Prostate gland (tissue), 2 donors: Measurements from ENCODE around the gene CCNJL. TPM values are rescaled to one million over a fixed set of nuclear protein-coding genes. Genes with fewer than 3 reads are reported as not detected.

Source experiments
- DNase-seq: peaks from one replicate; pipeline ENCODE4 v3.0.0-alpha.2; 2019; ENCODE audit warnings: low spot score
- H3K27ac ChIP-seq, 2 donors: fragments of 200-600 bp; sonication (generic); 2 replicates each; pipeline ENCODE4 v1.5.1; 2017 to 2019
- H3K27me3 ChIP-seq: fragments of 200-600 bp; sonication (generic); replicated peaks from 2 replicates; pipeline ENCODE4 v1.5.1; 2019; ENCODE audit not compliant: insufficient read depth
- H3K36me3 ChIP-seq, 2 donors: fragments of 200-600 bp; sonication (generic); 1 replicate in 1 of 2; 2 replicates in 1 of 2; pipeline versions ENCODE4 v1.5.1 to v1.8.1; 2017 to 2019
- H3K4me1 ChIP-seq: fragments of 200-600 bp; sonication (generic); replicated peaks from 2 replicates; pipeline ENCODE4 v1.5.1; 2019
- H3K4me3 ChIP-seq, 2 donors: fragments of 200-600 bp; sonication (generic); 2 replicates each; pipeline ENCODE4 v1.5.1; 2017 to 2019
- H3K9me3 ChIP-seq: fragments of 200-600 bp; sonication (generic); 2 replicates; pipeline ENCODE4 v1.5.1; 2017
- POLR2A ChIP-seq: fragments of 450-650 bp; IDR thresholded peaks from one replicate; pipeline ENCODE4 v1.6.1; 2016; ENCODE audit warnings: antibody characterized with exemption, mild to moderate bottlenecking
- POLR2AphosphoS5 ChIP-seq: sonication (generic); formaldehyde crosslinking; IDR thresholded peaks from one replicate; pipeline ENCODE4 v1.6.1; 2017; ENCODE audit warnings: antibody characterized with exemption
- WGBS: methylation state at CpG from one replicate; pipeline ENCODE4 v1.1.5; 2018; 5-methylcytosine and 5-hydroxymethylcytosine counted together
- intact Hi-C: fragments of 100-400 bp; cut with DNase I; formaldehyde crosslinking; loops from one replicate; pipeline ENCODE4 v1.14.2; 2022
- total RNA-seq, 2 donors: library from RNA; depleted of rRNA; stranded (reverse); fragments of >200 nt; gene quantifications; one replicate each; pipeline ENCODE4 v1.1.0, GENCODE V29; 2016
- TF ChIP-seq, protein P1 (sequence below), 4 experiments: fragments of 200-600 bp in 2 of 4; fragments of 450-650 bp in 2 of 4; sonication (generic) in 2 of 4; IDR thresholded peaks; 1 replicate in 3 of 4; 2 replicates in 1 of 4; pipeline ENCODE4 v1.5.1; 2016 to 2019; ENCODE audit warnings: antibody characterized with exemption in 4 of 4, mild to moderate bottlenecking in 2 of 4, moderate library complexity in 2 of 4

The CCNJL gene
- total RNA-seq, 2 donors from 2014 or later: 4.1 to 26.7 TPM

DNA sequence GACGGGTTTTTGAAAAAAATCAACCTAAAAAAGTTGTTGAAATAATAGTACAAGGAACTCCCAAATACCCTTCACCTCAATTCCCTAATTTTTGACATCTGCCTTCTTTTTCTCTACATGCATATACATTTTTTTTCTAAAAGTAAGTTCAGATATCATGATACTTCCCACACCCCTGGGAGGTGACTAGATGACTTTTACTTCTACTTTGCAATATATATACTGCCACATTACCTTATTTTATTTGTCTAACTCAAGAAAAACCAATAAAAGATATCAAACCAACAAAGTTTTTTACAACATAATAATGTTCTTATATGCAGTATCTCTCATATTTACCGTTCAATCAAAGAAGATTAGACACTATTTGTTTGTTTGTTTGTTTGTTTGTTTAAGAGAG lies 31.1 kb downstream of the CCNJL start:
- TF ChIP-seq, protein P1, sequence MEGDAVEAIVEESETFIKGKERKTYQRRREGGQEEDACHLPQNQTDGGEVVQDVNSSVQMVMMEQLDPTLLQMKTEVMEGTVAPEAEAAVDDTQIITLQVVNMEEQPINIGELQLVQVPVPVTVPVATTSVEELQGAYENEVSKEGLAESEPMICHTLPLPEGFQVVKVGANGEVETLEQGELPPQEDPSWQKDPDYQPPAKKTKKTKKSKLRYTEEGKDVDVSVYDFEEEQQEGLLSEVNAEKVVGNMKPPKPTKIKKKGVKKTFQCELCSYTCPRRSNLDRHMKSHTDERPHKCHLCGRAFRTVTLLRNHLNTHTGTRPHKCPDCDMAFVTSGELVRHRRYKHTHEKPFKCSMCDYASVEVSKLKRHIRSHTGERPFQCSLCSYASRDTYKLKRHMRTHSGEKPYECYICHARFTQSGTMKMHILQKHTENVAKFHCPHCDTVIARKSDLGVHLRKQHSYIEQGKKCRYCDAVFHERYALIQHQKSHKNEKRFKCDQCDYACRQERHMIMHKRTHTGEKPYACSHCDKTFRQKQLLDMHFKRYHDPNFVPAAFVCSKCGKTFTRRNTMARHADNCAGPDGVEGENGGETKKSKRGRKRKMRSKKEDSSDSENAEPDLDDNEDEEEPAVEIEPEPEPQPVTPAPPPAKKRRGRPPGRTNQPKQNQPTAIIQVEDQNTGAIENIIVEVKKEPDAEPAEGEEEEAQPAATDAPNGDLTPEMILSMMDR (IDR thresholded peaks at IDR 0.05): no peak
- no peak for TF ChIP-seq POLR2A
- TF ChIP-seq POLR2AphosphoS5: no peak
- no peaks in the 10 kb centered on the region for H3K9me3 ChIP-seq
- H3K4me3 ChIP-seq: no peak overlapping the region
- intact Hi-C loops: no loop called here
- DNase-seq: no peak
- 71% methylated on average over 2 of the region's 2 CpGs for WGBS
- no peak overlapping the region for H3K27ac ChIP-seq
- H3K4me1 ChIP-seq: no peaks in the 10 kb centered on the region
- H3K27me3 ChIP-seq: no peaks in the 10 kb centered on the region
- no peaks in the 10 kb centered on the region for H3K36me3 ChIP-seq

DNA sequence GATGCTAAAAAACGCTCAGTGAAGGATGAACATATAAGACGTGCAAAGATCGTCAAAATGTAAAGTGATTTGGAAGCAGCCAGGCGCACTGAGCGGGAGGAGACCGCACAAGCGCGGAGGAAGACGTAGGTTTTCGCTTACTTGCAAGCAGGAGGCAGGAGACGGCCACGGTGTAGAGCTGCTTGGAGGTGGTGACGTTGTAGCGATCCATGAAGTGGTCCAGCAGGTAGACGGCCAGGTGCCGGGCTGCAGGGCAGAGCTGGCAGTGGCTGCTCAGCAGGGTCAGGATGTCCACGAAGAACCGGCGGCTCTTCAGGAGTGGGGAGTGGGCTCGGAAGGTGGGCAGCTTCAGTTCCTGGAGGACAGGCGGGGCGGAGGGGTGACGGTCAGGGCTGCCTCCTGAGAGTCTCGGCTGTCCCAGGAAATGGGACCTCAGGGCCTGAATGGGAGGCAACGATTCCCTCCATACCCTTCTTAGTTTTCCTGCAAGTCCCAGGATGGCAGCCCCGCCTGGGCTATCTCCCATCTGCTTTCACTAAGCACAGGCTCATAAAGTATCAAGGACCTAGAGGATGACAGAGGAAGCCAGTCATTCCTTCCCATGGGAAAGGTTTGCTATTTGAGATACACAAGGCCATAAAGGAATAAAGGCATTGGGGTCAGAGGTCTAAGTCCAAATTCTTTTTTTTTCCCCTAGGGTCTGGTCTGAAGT lies 31.8 kb downstream of the CCNJL start:
- H3K27me3 ChIP-seq: no peaks in the 10 kb centered on the region
- H3K9me3 ChIP-seq: no peaks in the 10 kb centered on the region
- H3K27ac ChIP-seq: no peak overlapping the region
- no peak for TF ChIP-seq POLR2AphosphoS5
- intact Hi-C loops: no loop called here
- H3K4me3 ChIP-seq: no peak overlapping the region
- no peaks in the 10 kb centered on the region for H3K4me1 ChIP-seq
- DNase-seq: no peak
- 92% methylated on average over 25 of the region's 26 CpGs for WGBS
- no peaks in the 10 kb centered on the region for H3K36me3 ChIP-seq

DNA sequence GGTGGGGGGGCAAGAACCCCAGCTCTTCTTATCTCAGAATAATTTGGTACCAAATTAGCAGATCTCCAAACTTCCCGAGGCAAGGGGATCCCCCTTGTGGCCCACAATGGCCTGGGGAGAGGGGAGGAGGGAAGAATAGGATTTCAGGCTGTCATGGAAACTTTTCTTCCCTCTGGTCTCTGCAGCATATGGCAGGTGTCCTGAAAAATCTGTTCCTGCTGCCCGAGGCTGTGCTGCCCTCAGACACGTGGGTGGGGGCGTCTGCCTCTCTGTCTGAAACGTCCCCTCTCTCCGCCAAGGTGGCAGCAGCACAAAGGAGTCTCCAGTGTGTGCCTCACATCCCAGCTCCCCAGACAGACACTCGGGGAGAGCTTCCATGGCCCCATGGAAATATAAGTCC lies 34.0 kb downstream of the CCNJL start:
- H3K9me3 ChIP-seq: no peaks in the 10 kb centered on the region
- intact Hi-C loops: no loop called here
- no peak overlapping the region for H3K4me3 ChIP-seq
- WGBS: 43% methylated on average over 7 of the region's 7 CpGs
- H3K4me1 ChIP-seq: no peaks in the 10 kb centered on the region
- H3K27me3 ChIP-seq: no peaks in the 10 kb centered on the region
- DNase-seq: no peak
- H3K36me3 ChIP-seq: no peaks in the 10 kb centered on the region
- H3K27ac ChIP-seq: no peak overlapping the region
- TF ChIP-seq POLR2AphosphoS5 (no peak), POLR2A (no peak)
- TF ChIP-seq, protein P1 (IDR thresholded peaks at IDR 0.05): no peak

DNA sequence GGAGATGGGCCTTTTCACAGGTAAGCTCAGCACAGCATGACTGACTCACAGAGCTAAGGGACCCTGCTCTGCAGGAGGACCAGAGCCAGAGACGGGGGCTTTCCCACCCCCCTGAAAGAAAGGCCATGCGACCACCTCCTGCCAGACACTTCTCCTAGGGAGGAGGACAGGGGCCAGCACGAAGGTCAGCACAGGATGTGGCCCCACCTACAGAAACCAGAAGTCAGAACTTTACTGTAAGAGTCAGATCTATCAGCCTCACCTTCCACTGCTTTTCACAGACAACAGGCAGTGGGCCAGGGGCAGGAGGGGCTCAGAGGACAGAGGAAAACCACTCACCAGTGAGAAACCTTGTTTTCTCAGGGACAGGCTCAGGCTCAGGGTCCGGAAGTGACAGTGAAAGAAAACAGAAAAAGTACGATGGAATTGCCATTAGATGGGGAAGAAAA lies 37.9 kb downstream of the CCNJL start:
- Histone ChIP-seq H3K27ac (no peak overlapping the region), H3K4me3 (no peak overlapping the region), H3K4me1 (no peaks in the 10 kb centered on the region), H3K27me3 (no peaks in the 10 kb centered on the region), H3K36me3 (no peaks in the 10 kb centered on the region), H3K9me3 (no peaks in the 10 kb centered on the region)
- intact Hi-C loops: no loop called here
- no peak for TF ChIP-seq POLR2AphosphoS5
- no peak for TF ChIP-seq POLR2A
- TF ChIP-seq, protein P1 (IDR thresholded peaks at IDR 0.05): no peak
- WGBS: 79% methylated on average over 5 of the region's 5 CpGs
- no peak for DNase-seq

DNA sequence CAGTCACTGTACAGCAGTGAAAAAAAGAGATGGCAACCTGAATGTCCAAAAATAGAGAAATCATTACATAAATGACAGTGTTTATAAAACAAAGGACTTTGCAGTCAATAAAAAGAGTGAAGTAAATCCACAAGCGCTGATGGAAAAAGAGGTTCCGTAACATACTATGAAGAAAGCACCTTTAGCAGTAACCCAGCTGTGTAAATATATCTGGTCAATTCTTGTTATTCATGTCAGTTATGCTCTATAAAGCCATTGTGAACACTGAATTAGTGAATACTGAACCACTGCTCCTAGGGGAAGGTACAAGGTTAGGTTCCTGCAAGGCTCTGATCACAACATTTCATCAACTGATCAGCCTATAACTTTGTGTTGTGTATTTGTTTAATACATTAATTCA lies 39.5 kb downstream of the CCNJL start:
- no peak for DNase-seq
- H3K4me1 ChIP-seq: no peaks in the 10 kb centered on the region
- intact Hi-C loops: no loop called here
- no peak overlapping the region for H3K4me3 ChIP-seq
- no peaks in the 10 kb centered on the region for H3K9me3 ChIP-seq
- TF ChIP-seq, protein P1 (IDR thresholded peaks at IDR 0.05): no peak
- TF ChIP-seq POLR2A: no peak
- TF ChIP-seq POLR2AphosphoS5: peak; percentile 25
- H3K27me3 ChIP-seq: no peaks in the 10 kb centered on the region
- no peaks in the 10 kb centered on the region for H3K36me3 ChIP-seq
- no peak overlapping the region for H3K27ac ChIP-seq
- WGBS: 60% methylated on average over 2 of the region's 2 CpGs
